Erythroblast (primary cell): ENCODE results near the gene ANAPC2.

Source experiments
- GATA1 ChIP-seq: IDR thresholded peaks from 2 replicates; pipeline ENCODE4 v1.6.1; 2011; ENCODE audit warnings: low read depth, mild to moderate bottlenecking, control low read depth, low read length, moderate library complexity
- POLR2A ChIP-seq: IDR thresholded peaks from 2 replicates; pipeline ENCODE4 v1.6.1; 2011; ENCODE audit warnings: mild to moderate bottlenecking, low read length

GRCh38 chr9:137214620-137215019, 26.3 kb upstream of the ANAPC2 start:
- TF ChIP-seq POLR2A, result no peak
- no peak for TF ChIP-seq GATA1
